Naive thymus-derived CD4-positive, alpha-beta T cell (primary cell): ENCODE measurements around the gene APP. TPM values are rescaled to one million over a fixed set of nuclear protein-coding genes. Genes with fewer than 3 reads are reported as not detected.

Source experiments
- ATAC-seq: fragments of 150-1000 bp; cut with Tn5 transposase; 2 replicates; pipeline ENCODE4 v1.10.0; 2021; ENCODE audit warnings: mild to moderate bottlenecking, moderate library complexity
- CTCF ChIA-PET: fragments of 350-600 bp; sonication (Branson Sonifier 250); formaldehyde crosslinking; loops from one replicate; lab custom pipeline; 2021; ENCODE audit warnings: antibody characterized with exemption; lab: Charles Lee
- POLR2A ChIA-PET: fragments of 350-600 bp; sonication (Branson Sonifier 250); formaldehyde crosslinking; loops from one replicate; lab custom pipeline; 2021; ENCODE audit warnings: antibody characterized with exemption, inconsistent platforms; lab: Charles Lee
- DNase-seq, 9 donors: peaks; one replicate each; pipeline versions ENCODE4 v3.0.0 to v3.0.0-alpha.2; 2020 to 2022; ENCODE audit warnings: mixed read lengths in 1 of 9
- H3K27ac ChIP-seq: one replicate; pipeline ENCODE4 v1.7.0; 2013; ENCODE audit warnings: mild to moderate bottlenecking, low read depth, low read length, moderate library complexity
- H3K27me3 ChIP-seq, 2 donors: one replicate each; pipeline ENCODE4 v1.7.0; 2013; ENCODE audit warnings: low read length in 2 of 2, mild to moderate bottlenecking in 2 of 2, moderate library complexity in 2 of 2; ENCODE audit not compliant: control insufficient read depth in 2 of 2, insufficient read depth in 2 of 2
- H3K36me3 ChIP-seq, 3 experiments: 1 replicate in 2 of 3; 2 replicates in 1 of 3; pipeline ENCODE4 v1.7.0; 2013; ENCODE audit warnings: low read length in 3 of 3, mild to moderate bottlenecking in 3 of 3, moderate library complexity in 1 of 3; ENCODE audit not compliant: insufficient read depth in 3 of 3, control insufficient read depth in 2 of 3
- H3K4me1 ChIP-seq, 2 donors: one replicate each; pipeline ENCODE4 v1.7.0; 2013; ENCODE audit warnings: low read length in 2 of 2, mild to moderate bottlenecking in 2 of 2, moderate library complexity in 1 of 2; ENCODE audit not compliant: control insufficient read depth in 2 of 2, insufficient read depth in 2 of 2
- H3K4me3 ChIP-seq: 2 replicates; pipeline ENCODE4 v1.7.0; 2013; ENCODE audit warnings: mild to moderate bottlenecking, low read length
- H3K9me3 ChIP-seq, 3 experiments: 1 replicate in 2 of 3; 2 replicates in 1 of 3; pipeline ENCODE4 v1.7.0; 2013; ENCODE audit warnings: low read length in 3 of 3; ENCODE audit not compliant: control insufficient read depth in 2 of 3
- H3K27ac Mint-ChIP-seq, 9 donors: one replicate each; pipeline ENCODE4 v1.8.0; 2020 to 2022; ENCODE audit warnings: mixed read lengths in 9 of 9, mild to moderate bottlenecking in 8 of 9, moderate library complexity in 5 of 9, inconsistent platforms in 2 of 9
- H3K27me3 Mint-ChIP-seq, 5 donors: one replicate each; pipeline ENCODE4 v1.8.0; 2021 to 2022; ENCODE audit warnings: mixed read lengths in 5 of 5, mild to moderate bottlenecking in 1 of 5
- H3K36me3 Mint-ChIP-seq, 5 donors: one replicate each; pipeline ENCODE4 v1.8.0; 2020 to 2022; ENCODE audit warnings: mixed read lengths in 5 of 5, mild to moderate bottlenecking in 3 of 5, inconsistent platforms in 1 of 5
- H3K4me1 Mint-ChIP-seq, 7 donors: one replicate each; pipeline ENCODE4 v1.8.0; 2020 to 2022; ENCODE audit warnings: mixed read lengths in 7 of 7, mild to moderate bottlenecking in 3 of 7, inconsistent platforms in 1 of 7
- H3K4me3 Mint-ChIP-seq, 10 donors: one replicate each; pipeline ENCODE4 v1.8.0; 2020 to 2022; ENCODE audit warnings: mild to moderate bottlenecking in 10 of 10, mixed read lengths in 10 of 10, moderate library complexity in 6 of 10, inconsistent platforms in 2 of 10
- H3K9me3 Mint-ChIP-seq, 11 donors: one replicate each; pipeline ENCODE4 v1.8.0; 2020 to 2022; ENCODE audit warnings: mixed read lengths in 11 of 11, mild to moderate bottlenecking in 4 of 11, inconsistent platforms in 1 of 11, moderate library complexity in 1 of 11
- intact Hi-C, 2 donors: fragments of 100-400 bp; cut with micrococcal nuclease; formaldehyde crosslinking; loops; one replicate each; pipeline ENCODE4 v1.15.1; 2023
- polyA plus RNA-seq, 2 donors: library from polyadenylated mRNA; unstranded; fragments of 300-500 nt; fragmentation: Illumina TruSeq; gene quantifications; one replicate each; pipeline ENCODE4 v1.2.3, GENCODE V29; 2021
- total RNA-seq, 6 experiments: library from RNA in 5 of 6; stranded (reverse) in 5 of 6; gene quantifications; 1 replicate in 5 of 6; 2 replicates in 1 of 6; pipeline ENCODE4 v1.2.3 and lab custom pipeline; 2021 to 2026

Gene APP
- total and polyA plus RNA-seq, 7 experiments from 2014 or later, result 19.8 to 68.0 (median 54.9) TPM

DNA sequence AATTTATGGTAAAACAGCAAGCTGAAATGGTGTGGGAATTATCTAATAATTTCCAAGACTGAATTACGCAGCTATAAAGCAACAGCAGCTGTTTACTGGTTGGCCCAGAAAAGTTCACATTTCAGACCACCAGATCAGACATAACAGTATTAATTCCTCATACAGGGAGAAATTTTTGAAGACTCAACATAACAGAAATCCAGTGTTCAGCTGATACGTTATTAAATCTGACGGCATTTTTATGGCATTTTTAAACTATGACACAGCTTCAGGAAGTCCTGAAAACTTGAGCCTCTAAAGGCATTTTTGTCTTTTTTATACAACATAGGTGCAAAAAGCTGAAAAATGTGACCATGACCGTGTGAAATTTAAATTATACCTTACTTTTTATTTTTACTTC is 91.2 kb downstream of the APP start:
- H3K27me3 ChIP-seq, result no peaks in the 10 kb centered on the region
- no peaks in the 10 kb centered on the region for H3K4me1 ChIP-seq
- Mint-ChIP-seq H3K36me3 (peaks cover 0 to 11% (median 4%) of the 10 kb centered on the region in 5 donors), H3K9me3 (peaks cover 0 to 3% (median 0%) of the 10 kb centered on the region in 11 donors), H3K27me3 (no peaks in the 10 kb centered on the region), H3K4me1 (peaks cover 0 to 14% (median 10%) of the 10 kb centered on the region in 7 donors), H3K27ac (no peak overlapping the region), H3K4me3 (no peak overlapping the region)
- no peak overlapping the region for H3K4me3 ChIP-seq
- no peaks in the 10 kb centered on the region for H3K9me3 ChIP-seq
- ATAC-seq, result no peak
- intact Hi-C loops, result no loop called here
- no peak overlapping the region for H3K27ac ChIP-seq
- H3K36me3 ChIP-seq, result no peaks in the 10 kb centered on the region
- CTCF ChIA-PET, result no interaction called here
- DNase-seq, result no peak
- POLR2A ChIA-PET, result no interaction called here

DNA sequence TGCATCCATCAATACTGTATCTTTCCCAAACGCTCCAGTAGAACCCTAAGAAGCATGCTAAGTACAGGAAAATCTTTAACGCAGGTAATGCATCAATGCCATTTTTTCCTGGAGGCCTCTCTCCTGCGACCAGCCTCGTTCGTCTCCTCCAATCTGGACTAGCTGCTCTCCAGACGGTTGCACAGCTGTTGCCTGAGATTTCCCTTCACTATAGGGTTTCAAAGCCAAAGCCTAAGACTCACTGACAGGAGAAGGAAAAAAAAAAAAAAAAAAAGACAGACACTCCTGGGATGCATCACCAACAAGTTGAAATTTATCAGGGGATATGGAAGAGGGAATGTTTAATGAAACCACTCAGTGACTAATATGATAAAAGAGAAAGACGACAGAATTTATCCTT is 93.0 kb downstream of the APP start:
- H3K4me3 Mint-ChIP-seq, result no peak overlapping the region
- intact Hi-C loops, result no loop called here
- no peak for ATAC-seq
- POLR2A ChIA-PET, result no interaction called here
- peaks cover 0 to 9% (median under 1%) of the 10 kb centered on the region in 7 donors for H3K4me1 Mint-ChIP-seq
- H3K27ac ChIP-seq, result no peak overlapping the region
- H3K27me3 ChIP-seq, result no peaks in the 10 kb centered on the region
- DNase-seq, result no peak
- H3K4me1 ChIP-seq, result no peaks in the 10 kb centered on the region
- CTCF ChIA-PET, result interaction anchor here (1.1 kb wide), 1 partner anchor 91 kb away, joined by 3 read pairs; no protein-coding TSS in a partner anchor
- H3K36me3 ChIP-seq, result no peaks in the 10 kb centered on the region
- H3K4me3 ChIP-seq, result no peak overlapping the region
- no peaks in the 10 kb centered on the region for H3K27me3 Mint-ChIP-seq
- H3K27ac Mint-ChIP-seq, result no peak overlapping the region
- H3K9me3 ChIP-seq, result no peaks in the 10 kb centered on the region
- H3K36me3 Mint-ChIP-seq, result peaks cover 0 to 8% (median 4%) of the 10 kb centered on the region in 5 donors
- peaks cover 0 to 3% (median 0%) of the 10 kb centered on the region in 11 donors for H3K9me3 Mint-ChIP-seq

- Mint-ChIP-seq H3K27ac (peak overlapping the region in 8 of 9 donors; percentile 28 to 92 (median 74)), H3K27me3 (no peaks in the 10 kb centered on the region), H3K9me3 (peaks cover 0 to 2% (median 0%) of the 10 kb centered on the region in 11 donors), H3K4me3 (no peak overlapping the region), H3K4me1 (peaks cover 21 to 54% (median 41%) of the 10 kb centered on the region in 7 donors), H3K36me3 (peaks cover 0 to 4% (median 3%) of the 10 kb centered on the region in 5 donors)
- no peak overlapping the region for H3K4me3 ChIP-seq
- no peak overlapping the region for H3K27ac ChIP-seq
- H3K27me3 ChIP-seq, result no peaks in the 10 kb centered on the region
- no peak for DNase-seq
- no peaks in the 10 kb centered on the region for H3K36me3 ChIP-seq
- H3K4me1 ChIP-seq, result peaks cover 0 to 30% of the 10 kb centered on the region in 2 donors
- H3K9me3 ChIP-seq, result no peaks in the 10 kb centered on the region
- no peak for ATAC-seq
- ChIA-PET POLR2A (no interaction called here), CTCF (interaction anchor here (0.6 kb wide), 1 partner anchor 464 kb away, joined by 3 read pairs; no protein-coding TSS in a partner anchor)
- intact Hi-C loops, result loop anchor here in 1 of 2 donors (5.0 kb wide), 1 partner anchor 176 kb away; no protein-coding TSS in a partner anchor
These were observed 97.6 kb downstream of the APP start for GRCh38 chr21:26072666-26073615.

GRCh38 chr21:26070822-26071425 is 99.6 kb downstream of the APP start:
- ATAC-seq, result peak; percentile 85
- peak overlapping the region; percentile 75 to 94 (median 86) for H3K4me3 Mint-ChIP-seq
- H3K36me3 ChIP-seq, result no peaks in the 10 kb centered on the region
- H3K4me3 ChIP-seq, result peak overlapping the region; percentile 24
- H3K27me3 Mint-ChIP-seq, result no peaks in the 10 kb centered on the region
- intact Hi-C loops, result loop anchor here (1.0 to 5.0 kb wide), 4 partner anchors 98 to 336 kb away; partner anchors contain the start of gene APP (in 1 of the 2)
- H3K4me1 Mint-ChIP-seq, result peaks cover 23 to 69% (median 55%) of the 10 kb centered on the region in 7 donors
- H3K27me3 ChIP-seq, result no peaks in the 10 kb centered on the region
- peak in 7 of 9 donors; percentile 36 to 61 (median 51) for DNase-seq
- H3K27ac Mint-ChIP-seq, result peak overlapping the region; percentile 87 to 94 (median 91)
- peak overlapping the region; percentile 57 for H3K27ac ChIP-seq
- ChIA-PET CTCF (interaction anchor here (1.6 kb wide), 1 partner anchor 15 kb away, joined by 6 read pairs; no protein-coding TSS in a partner anchor), POLR2A (interaction anchor here (0.5 to 0.9 kb wide), 3 partner anchors 100 to 495 kb away, joined by 3 to 5 read pairs (median 3); partner anchors contain the start of gene APP)
- H3K36me3 Mint-ChIP-seq, result peaks cover 0 to 3% (median 0%) of the 10 kb centered on the region in 5 donors
- H3K4me1 ChIP-seq, result peaks cover 0 to 38% of the 10 kb centered on the region in 2 donors
- no peaks in the 10 kb centered on the region for H3K9me3 ChIP-seq
- peaks cover 0 to 2% (median 0%) of the 10 kb centered on the region in 11 donors for H3K9me3 Mint-ChIP-seq

GRCh38 chr21:26070121-26070520 is 100.4 kb downstream of the APP start:
- no peak for ATAC-seq

GRCh38 chr21:26068776-26069175 is 101.8 kb downstream of the APP start:
- Histone ChIP-seq H3K27ac (no peak overlapping the region), H3K36me3 (no peaks in the 10 kb centered on the region), H3K9me3 (no peaks in the 10 kb centered on the region), H3K27me3 (no peaks in the 10 kb centered on the region), H3K4me3 (no peak overlapping the region), H3K4me1 (peaks cover 0 to 38% of the 10 kb centered on the region in 2 donors)
- DNase-seq (no peak), ATAC-seq (no peak)
- H3K27me3 Mint-ChIP-seq, result no peaks in the 10 kb centered on the region
- peak overlapping the region in 9 of 10 donors; percentile 37 to 86 (median 61) for H3K4me3 Mint-ChIP-seq
- peaks cover 0 to 3% (median 0%) of the 10 kb centered on the region in 5 donors for H3K36me3 Mint-ChIP-seq
- intact Hi-C loops, result no loop called here
- peak overlapping the region in 8 of 9 donors; percentile 87 to 94 (median 91) for H3K27ac Mint-ChIP-seq
- H3K9me3 Mint-ChIP-seq, result peaks cover 0 to 2% (median 0%) of the 10 kb centered on the region in 11 donors
- POLR2A ChIA-PET, result interaction anchor here (0.5 kb wide), 1 partner anchor 100 kb away, joined by 3 read pairs; no protein-coding TSS in a partner anchor
- peaks cover 23 to 69% (median 55%) of the 10 kb centered on the region in 7 donors for H3K4me1 Mint-ChIP-seq
- CTCF ChIA-PET, result interaction anchor here (1.2 kb wide), 1 partner anchor 100 kb away, joined by 3 read pairs; no protein-coding TSS in a partner anchor

More at GRCh38 chr21:26070121-26070520, 100.4 kb downstream of the APP start:
- CTCF ChIA-PET, result interaction anchor here (1.2 kb wide), 1 partner anchor 99 kb away, joined by 3 read pairs; no protein-coding TSS in a partner anchor
- Mint-ChIP-seq H3K27ac (peak overlapping the region; percentile 87 to 94 (median 91)), H3K4me3 (peak overlapping the region; percentile 10 to 94 (median 86)), H3K4me1 (peaks cover 23 to 69% (median 55%) of the 10 kb centered on the region in 7 donors), H3K9me3 (peaks cover 0 to 2% (median 0%) of the 10 kb centered on the region in 11 donors), H3K27me3 (no peaks in the 10 kb centered on the region), H3K36me3 (peaks cover 0 to 3% (median 0%) of the 10 kb centered on the region in 5 donors)
- intact Hi-C loops, result loop anchor here (2.0 to 5.0 kb wide), 2 partner anchors 101 to 173 kb away; partner anchors contain the start of gene APP (in 1 of the 2)
- H3K4me1 ChIP-seq, result peaks cover 0 to 38% of the 10 kb centered on the region in 2 donors
- no peaks in the 10 kb centered on the region for H3K9me3 ChIP-seq
- H3K27ac ChIP-seq, result peak overlapping the region; percentile 57
- DNase-seq, result no peak
- no peaks in the 10 kb centered on the region for H3K27me3 ChIP-seq
- H3K4me3 ChIP-seq, result no peak overlapping the region
- no peaks in the 10 kb centered on the region for H3K36me3 ChIP-seq
- POLR2A ChIA-PET, result interaction anchor here (0.9 kb wide), 1 partner anchor 101 kb away, joined by 3 read pairs; the partner anchor contains the start of gene APP
